ENCODE measurements around the gene WLS. TPM values are rescaled to one million over a fixed set of nuclear protein-coding genes. Genes with fewer than 3 reads are reported as not detected.

The WLS gene
- polyA plus RNA-seq, 1 donor from 2014 or later: 8.8 TPM

DNA sequence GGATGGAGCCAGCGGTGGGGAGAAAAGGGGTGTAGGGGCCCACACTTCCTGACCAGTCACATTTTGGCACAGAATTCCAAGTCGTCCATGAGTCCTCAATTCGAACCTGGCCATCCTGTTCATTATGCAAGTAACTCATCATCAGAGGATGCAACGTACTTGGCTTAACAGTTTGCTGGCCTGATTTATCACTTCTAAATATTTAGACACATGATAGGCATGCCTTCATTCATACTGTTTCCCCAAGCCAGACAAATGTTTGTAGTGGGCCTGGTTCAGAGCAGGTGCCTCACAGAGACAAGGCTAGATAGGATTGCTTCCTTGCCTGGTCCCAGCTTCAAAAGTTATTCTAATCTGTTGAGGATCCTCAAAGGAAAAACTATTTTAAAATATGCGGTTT is 66.7 kb downstream of the WLS start:
- Histone ChIP-seq H3K4me3 (ENCODE audit: low read length) (no peak overlapping the region), H4K20me1 (ENCODE audit: insufficient read depth) (no peaks in the 10 kb centered on the region), H3K36me3 (ENCODE audit: insufficient read depth, low read length) (no peaks in the 10 kb centered on the region), H2AFZ (ENCODE audit: low read depth, low read length) (no peak overlapping the region), H3K9me3 (ENCODE audit: low read length) (no peaks in the 10 kb centered on the region), H3F3A (ENCODE audit: insufficient read depth, low read length, poor library complexity, severe bottlenecking) (no peaks in the 10 kb centered on the region), H3K9ac (ENCODE audit: low read length) (no peak overlapping the region), H3K4me2 (ENCODE audit: low read length) (no peak overlapping the region), H3K27ac (ENCODE audit: low read length) (no peak overlapping the region), H3K9me2 (ENCODE audit: insufficient read depth, low read length) (no peaks in the 10 kb centered on the region), H3K79me2 (replicated peaks; ENCODE audit: insufficient read depth, low read length) (no peaks in the 10 kb centered on the region), H3K27me3 (ENCODE audit: insufficient read depth, low read depth, low read length) (no peaks in the 10 kb centered on the region)
- TF ChIP-seq EZH2 (IDR thresholded peaks at IDR 0.05; ENCODE audit: borderline replicate concordance, insufficient read depth, low read length, poor library complexity, severe bottlenecking) (no peak), EP300 (conservative IDR thresholded peaks at IDR 0.05; ENCODE audit: poor library complexity, severe bottlenecking) (no peak), TAF1 (IDR thresholded peaks at IDR 0.05; ENCODE audit: low read depth) (no peak), POLR2AphosphoS5 (IDR thresholded peaks at IDR 0.05) (no peak), SMC3 (conservative IDR thresholded peaks at IDR 0.05; ENCODE audit: poor library complexity) (no peak), RAD21 (conservative IDR thresholded peaks at IDR 0.05) (no peak), MXI1 (conservative IDR thresholded peaks at IDR 0.05; ENCODE audit: poor library complexity, severe bottlenecking) (no peak)
- TF ChIP-seq, protein P1, sequence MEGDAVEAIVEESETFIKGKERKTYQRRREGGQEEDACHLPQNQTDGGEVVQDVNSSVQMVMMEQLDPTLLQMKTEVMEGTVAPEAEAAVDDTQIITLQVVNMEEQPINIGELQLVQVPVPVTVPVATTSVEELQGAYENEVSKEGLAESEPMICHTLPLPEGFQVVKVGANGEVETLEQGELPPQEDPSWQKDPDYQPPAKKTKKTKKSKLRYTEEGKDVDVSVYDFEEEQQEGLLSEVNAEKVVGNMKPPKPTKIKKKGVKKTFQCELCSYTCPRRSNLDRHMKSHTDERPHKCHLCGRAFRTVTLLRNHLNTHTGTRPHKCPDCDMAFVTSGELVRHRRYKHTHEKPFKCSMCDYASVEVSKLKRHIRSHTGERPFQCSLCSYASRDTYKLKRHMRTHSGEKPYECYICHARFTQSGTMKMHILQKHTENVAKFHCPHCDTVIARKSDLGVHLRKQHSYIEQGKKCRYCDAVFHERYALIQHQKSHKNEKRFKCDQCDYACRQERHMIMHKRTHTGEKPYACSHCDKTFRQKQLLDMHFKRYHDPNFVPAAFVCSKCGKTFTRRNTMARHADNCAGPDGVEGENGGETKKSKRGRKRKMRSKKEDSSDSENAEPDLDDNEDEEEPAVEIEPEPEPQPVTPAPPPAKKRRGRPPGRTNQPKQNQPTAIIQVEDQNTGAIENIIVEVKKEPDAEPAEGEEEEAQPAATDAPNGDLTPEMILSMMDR (IDR thresholded peaks at IDR 0.05; ENCODE audit: poor library complexity, severe bottlenecking): no peak

DNA sequence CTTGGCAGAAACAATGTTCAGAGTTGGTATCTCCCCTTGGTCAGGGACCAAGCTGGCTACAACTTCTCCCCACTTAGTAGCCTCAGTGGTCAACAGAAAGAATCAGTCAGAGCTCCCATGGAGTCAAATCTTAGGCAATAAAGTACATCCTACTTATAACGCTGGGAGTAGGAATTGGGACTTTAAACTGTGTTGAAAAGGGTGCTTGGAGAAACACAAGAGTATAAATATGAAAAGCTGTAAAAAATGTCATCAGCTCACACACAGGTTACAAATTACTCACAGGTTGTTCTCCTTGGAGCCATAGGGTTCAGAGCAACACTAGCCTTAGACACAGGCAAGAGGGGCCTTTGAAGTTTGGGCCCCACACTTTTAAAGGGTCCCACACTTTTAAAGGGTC is 67.4 kb downstream of the WLS start:
- Histone ChIP-seq H3K4me2 (ENCODE audit: low read length) (no peak overlapping the region), H3K9ac (ENCODE audit: low read length) (no peak overlapping the region), H3K79me2 (replicated peaks; ENCODE audit: insufficient read depth, low read length) (no peaks in the 10 kb centered on the region), H4K20me1 (ENCODE audit: insufficient read depth) (no peaks in the 10 kb centered on the region), H3K4me3 (ENCODE audit: low read length) (no peak overlapping the region), H3K36me3 (ENCODE audit: insufficient read depth, low read length) (no peaks in the 10 kb centered on the region), H3F3A (ENCODE audit: insufficient read depth, low read length, poor library complexity, severe bottlenecking) (no peaks in the 10 kb centered on the region), H2AFZ (ENCODE audit: low read depth, low read length) (no peak overlapping the region), H3K27me3 (ENCODE audit: insufficient read depth, low read depth, low read length) (no peaks in the 10 kb centered on the region), H3K9me3 (ENCODE audit: low read length) (no peaks in the 10 kb centered on the region), H3K9me2 (ENCODE audit: insufficient read depth, low read length) (no peaks in the 10 kb centered on the region), H3K27ac (ENCODE audit: low read length) (no peak overlapping the region)
- no peak for TF ChIP-seq MXI1 (conservative IDR thresholded peaks at IDR 0.05; ENCODE audit: poor library complexity, severe bottlenecking)
- TF ChIP-seq RAD21 (conservative IDR thresholded peaks at IDR 0.05): no peak
- TF ChIP-seq, protein P1 (IDR thresholded peaks at IDR 0.05; ENCODE audit: poor library complexity, severe bottlenecking): no peak
- TF ChIP-seq POLR2AphosphoS5 (IDR thresholded peaks at IDR 0.05): no peak
- TF ChIP-seq EZH2 (IDR thresholded peaks at IDR 0.05; ENCODE audit: borderline replicate concordance, insufficient read depth, low read length, poor library complexity, severe bottlenecking): no peak
- no peak for TF ChIP-seq TAF1 (IDR thresholded peaks at IDR 0.05; ENCODE audit: low read depth)
- no peak for TF ChIP-seq REST (IDR thresholded peaks at IDR 0.05; ENCODE audit: borderline replicate concordance)
- TF ChIP-seq EP300 (conservative IDR thresholded peaks at IDR 0.05; ENCODE audit: poor library complexity, severe bottlenecking): no peak
- no peak for TF ChIP-seq SMC3 (conservative IDR thresholded peaks at IDR 0.05; ENCODE audit: poor library complexity)

All from neural cell (in vitro differentiated cells).